GM23248 (cell line): ENCODE results near the gene NOXA1.

Experiments
- EZH2 ChIP-seq: fragments of 200-600 bp; sonication (generic); IDR thresholded peaks from 2 replicates; pipeline ENCODE4 v1.6.1; 2018; ENCODE audit warnings: antibody characterized with exemption, mild to moderate bottlenecking; ENCODE audit not compliant: insufficient read depth, poor library complexity, severe bottlenecking
- EZH2phosphoT487 ChIP-seq: fragments of 200-600 bp; sonication (generic); IDR thresholded peaks from 2 replicates; pipeline ENCODE4 v1.6.1; 2018; ENCODE audit warnings: antibody characterized with exemption, moderate library complexity, mild to moderate bottlenecking, low read depth; ENCODE audit not compliant: insufficient read depth

DNA sequence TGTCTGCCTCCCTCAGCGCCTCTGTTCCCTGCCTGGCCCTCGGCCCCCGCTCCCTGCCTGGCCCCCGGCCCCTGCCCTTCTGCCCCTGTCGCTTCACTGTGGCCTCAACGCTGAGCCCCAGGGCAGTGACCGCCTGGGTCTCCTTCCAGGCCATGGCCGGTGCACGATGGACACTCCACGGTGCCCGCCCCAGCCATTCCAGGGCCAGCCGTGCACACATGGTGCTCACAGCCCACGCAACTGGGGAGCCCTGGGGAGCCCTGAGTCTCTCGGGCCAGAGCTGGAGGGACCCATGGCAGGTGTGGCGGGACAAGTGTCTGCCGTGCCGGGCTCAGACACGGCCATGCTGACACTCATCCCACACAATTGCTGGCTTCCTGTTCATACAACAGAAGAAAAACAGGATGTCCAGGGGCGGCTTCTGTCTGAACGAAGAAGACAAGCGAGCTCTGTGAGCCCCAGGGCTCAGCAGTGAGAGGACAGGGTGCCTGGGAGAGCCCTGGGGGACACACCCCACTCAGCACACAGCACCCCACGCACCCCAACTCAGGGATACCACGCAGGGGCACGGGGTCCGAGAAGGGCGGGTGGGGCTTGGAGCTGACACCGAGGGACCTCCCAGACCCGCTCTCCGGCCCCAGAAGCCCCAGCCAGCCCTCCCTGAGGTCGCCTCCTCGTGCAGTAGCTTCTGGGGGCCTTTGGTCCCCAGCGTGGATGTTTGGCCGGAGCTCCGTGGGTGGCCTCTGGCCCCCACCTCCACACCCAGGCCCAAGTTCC is 35.9 kb upstream of the NOXA1 start:
- TF ChIP-seq EZH2 (no peak), EZH2phosphoT487 (no peak)
